Left renal pelvis (tissue), 4 donors: ENCODE results near the gene ISCA1. TPM values are rescaled to one million over a fixed set of nuclear protein-coding genes. Genes with fewer than 3 reads are reported as not detected.
"Not testable (repeated sequence)": the region's sequence is repeated elsewhere in the genome, so short reads cannot be mapped to it uniquely, and the experiment has no call there.

Experiments used
- DNase-seq, 4 donors: peaks; one replicate each; pipeline ENCODE4 v3.0.0-alpha.2; 2013; ENCODE audit warnings: low read depth in 4 of 4, low spot score in 3 of 4
- polyA plus RNA-seq, 4 donors: library from polyadenylated mRNA; unstranded; fragments of 120-200 nt; gene quantifications; one replicate each; pipeline ENCODE4 v1.2.1, GENCODE V29; 2013; ENCODE audit not compliant: insufficient read length in 4 of 4

The ISCA1 gene
- 10 to 100 TPM; 50.8 to 73.9 (median 60.9) TPM for polyA plus RNA-seq

GRCh38 chr9:86282077-86282978, at the start of gene ISCA1:
Gene ISCA1 (minus strand): TSS chr9:86282538. CDS start chr9:86282458, 80 bp downstream.
- DNase-seq: peak; percentile 80 to 91 (median 89)

DNA sequence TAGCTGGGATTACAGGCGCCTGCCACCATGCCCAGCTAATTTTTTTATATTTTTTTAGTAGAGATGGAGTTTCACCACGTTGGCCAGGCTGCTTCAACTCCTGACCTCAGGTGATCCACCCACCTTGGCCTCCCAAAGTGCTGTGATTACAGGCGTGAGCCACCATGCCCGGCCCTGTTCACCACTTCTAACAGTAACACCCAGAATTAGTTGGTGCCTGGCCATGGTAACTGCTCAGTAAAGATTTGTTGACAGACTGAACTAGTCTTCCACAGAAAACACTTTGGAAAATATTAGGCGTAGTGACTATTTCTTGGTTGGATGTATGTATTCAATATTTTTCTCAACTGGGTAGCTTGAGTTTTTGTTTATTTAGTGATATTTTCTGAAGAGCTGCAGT, 47.8 kb upstream of the ISCA1 start:
- no peak for DNase-seq

DNA sequence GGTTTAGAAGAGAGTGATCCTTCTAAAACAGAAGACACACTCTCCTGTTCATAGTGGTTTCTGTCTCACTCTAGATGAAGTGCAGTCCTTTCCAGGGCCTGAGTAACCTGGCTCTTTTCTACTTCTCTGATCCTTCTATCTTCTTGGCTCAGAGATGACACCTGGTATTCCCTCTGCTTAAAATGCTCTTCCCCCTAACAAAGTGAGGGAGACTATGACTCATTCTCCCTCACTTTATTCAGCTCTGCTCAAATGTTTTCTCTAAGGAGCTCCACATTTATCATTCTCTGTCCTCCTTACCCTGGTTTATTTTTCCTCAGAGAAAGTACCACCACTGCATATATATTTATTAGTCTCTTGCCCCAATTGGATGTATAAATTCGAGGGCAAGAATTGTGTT, 47.3 kb upstream of the ISCA1 start:
- DNase-seq: no peak

DNA sequence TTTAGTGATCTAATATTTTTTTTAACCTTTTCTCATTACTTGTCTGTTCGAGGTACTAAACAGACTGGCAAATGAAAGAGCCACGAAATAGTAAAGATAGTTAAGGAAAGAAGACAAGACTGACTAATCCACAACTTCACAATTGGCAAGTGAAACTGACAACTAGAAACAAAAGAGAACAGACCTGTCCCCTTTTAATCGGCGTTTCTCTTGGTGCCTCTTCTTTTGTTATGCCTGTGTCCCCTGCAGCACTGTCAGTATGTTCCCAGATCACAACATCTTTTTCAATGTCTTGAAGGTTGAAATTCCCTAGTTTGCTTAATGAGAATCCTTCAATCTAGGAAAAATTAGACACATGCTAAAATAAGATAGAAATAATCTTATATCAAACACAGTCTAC, 45.8 kb upstream of the ISCA1 start:
- no peak for DNase-seq

- DNase-seq: no peak
These were observed 44.2 kb upstream of the ISCA1 start for GRCh38 chr9:86326536-86326935.

GRCh38 chr9:86324901-86325300, 42.6 kb upstream of the ISCA1 start:
- DNase-seq: no peak

DNA sequence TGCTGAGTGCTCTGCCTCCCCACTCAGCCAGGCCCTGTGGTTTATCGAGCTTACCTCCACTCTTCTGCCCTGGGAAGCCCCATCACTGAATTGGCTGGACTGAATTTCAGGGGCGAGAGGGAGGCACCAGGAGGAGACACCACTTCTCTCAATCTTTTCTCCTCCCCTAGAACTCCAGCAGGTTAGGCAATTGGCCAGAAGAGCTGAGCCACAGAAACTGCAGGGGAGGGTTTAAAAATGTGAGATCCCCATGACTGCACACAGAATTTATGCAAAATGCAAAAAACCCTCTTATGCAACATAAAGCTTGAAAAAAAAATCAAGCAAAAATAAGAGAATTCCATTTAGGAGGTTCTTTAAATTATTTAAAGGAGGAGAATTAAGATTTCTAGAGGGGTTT, 42.0 kb upstream of the ISCA1 start:
- no peak for DNase-seq

DNA sequence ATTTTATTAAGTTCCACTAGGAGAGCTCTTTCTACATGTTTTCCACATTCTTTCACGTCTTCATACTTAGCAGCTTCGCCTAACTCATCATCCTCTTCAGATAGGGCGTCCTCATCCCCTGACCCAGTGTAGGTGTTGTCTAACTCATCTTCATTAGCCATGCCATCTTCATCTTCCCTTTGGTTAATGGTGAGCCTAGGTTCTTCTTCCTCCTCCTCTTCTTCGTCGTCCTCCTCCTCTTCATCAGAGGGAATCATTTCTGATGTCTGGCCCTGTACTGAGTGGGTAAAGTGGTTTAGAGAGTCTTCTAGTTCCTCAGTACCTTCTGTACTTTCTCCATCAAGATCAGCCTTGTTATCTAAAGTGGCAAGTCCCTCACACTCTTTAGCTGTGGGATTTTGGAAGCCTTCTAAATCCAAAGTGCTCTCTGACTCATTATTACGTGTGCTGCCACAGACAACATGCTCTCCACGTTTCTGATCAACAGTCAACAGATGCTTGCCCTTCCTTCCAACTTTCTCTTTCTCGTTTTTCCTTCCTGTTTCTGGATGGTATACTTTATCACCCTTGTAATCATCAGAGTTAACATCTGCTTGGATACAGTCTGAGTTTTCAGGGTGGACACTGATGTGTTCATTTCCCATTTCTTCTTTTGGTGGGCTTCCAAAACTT, 40.8 kb upstream of the ISCA1 start:
- no peak for DNase-seq

- DNase-seq: no peak
These were observed 39.0 kb upstream of the ISCA1 start for GRCh38 chr9:86321373-86321772.

DNA sequence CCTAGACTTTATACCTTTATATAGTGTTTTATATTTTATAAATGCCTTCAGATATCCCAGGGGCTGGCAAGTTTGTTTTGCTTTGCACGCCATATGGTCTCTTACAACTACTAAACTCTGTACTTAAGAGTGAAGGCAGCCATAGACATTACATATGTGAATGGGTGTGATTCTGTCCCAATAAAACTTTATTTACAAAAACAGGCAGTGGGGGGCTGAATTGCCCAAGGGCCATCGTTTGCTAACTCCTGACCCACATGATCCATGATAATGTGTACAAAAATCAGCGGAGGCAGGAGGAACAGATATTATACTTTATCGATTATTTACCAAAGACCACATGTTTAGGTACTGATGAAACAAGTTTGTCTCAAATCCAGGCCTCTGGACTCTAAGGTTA, 35.8 kb upstream of the ISCA1 start:
- DNase-seq: no peak

- DNase-seq: no peak
These were observed 32.7 kb upstream of the ISCA1 start for GRCh38 chr9:86315078-86315477.

GRCh38 chr9:86312959-86313358, 30.6 kb upstream of the ISCA1 start:
- not testable (repeated sequence) for DNase-seq

DNA sequence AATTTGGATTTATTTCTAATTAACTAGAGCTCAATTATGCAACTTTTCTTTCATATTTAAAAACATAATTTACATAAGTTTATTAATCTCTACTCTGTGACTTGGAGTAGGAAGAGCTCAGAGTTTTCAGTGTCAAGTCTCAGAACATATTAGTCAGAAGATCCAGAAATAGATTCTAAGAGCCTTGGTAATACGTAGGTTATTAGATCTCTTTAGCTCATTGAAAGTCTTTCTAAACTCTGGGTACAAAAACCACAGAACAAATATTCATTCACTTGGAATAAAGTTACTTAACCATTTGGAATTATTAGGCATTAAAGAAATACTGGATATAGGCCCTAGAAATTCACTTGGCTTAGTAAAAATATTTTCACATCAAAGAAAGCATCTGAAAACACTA, 26.3 kb upstream of the ISCA1 start:
- DNase-seq: no peak

DNA sequence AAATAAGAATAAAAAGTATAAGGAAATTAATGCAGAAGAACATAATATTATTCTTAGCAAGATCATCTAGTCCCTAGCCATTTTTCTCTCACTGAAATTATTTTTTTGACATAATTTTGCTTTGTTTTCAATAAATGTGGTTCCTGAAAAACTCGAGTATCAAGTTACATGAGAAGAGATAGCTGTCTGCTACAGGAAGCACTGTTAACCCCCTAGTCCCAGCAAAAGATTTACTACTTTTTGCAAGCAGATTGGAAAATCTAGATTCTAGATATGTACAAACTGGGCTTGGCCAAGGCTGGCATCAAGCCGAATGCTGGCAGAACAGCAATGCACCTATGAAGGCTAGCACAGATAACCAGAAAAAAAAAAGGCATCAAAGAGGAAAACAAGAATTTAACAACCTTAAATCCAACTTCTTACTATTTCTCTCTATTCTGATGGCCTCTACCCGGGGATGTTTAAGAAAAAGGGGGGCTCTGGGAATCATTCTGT, 21.9 kb upstream of the ISCA1 start:
- no peak for DNase-seq

DNA sequence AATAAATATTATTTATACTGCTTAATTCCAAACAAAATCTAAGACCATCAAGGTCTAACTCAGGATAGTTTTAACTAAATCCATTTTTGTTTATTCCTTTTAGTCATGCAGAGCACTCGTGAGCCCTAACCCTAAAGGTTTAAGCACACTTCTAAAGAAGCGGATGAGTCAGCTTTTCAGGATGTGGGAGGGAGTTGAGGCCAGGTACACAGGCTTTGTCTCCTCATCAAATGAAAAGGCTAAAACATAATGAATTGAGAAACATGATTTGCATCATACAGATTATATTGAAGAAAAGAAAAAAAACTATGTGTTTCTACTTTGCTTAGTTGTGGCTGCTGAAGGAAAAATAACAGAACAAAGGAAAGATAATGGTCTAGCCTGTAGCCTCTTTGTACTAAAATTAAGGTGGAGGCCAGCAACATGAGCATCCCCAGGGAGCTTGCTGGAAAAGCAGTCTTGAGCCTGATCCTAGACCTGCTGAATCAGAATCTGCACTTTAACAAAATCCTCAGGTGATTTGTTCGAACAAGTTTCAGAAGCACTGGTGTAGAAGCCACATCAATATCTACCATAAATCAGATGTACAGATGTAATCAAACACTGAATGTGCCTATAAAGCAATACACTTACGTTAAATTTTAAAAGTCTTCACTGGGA, 21.1 kb upstream of the ISCA1 start:
- no peak for DNase-seq

GRCh38 chr9:86301686-86302085, 19.3 kb upstream of the ISCA1 start:
- DNase-seq: no peak

DNA sequence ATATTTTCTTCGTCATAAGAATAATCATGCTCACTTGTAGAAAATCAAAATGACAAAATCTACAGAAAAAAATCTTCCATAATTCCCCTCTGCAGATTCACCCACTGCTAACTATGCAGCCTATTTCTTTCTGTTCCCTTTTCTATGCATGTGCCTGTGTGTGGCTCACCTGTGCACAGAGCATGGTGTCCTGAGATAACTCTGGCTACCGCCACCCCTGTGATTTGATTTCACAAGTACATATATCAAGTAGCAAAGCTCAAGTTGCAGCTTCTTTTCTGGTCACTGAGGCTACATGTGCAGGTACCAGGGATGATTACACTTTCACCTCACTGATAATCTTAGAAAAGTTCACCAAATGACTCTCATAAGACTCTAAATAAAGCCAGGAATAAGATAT, 18.4 kb upstream of the ISCA1 start:
- no peak for DNase-seq

GRCh38 chr9:86298873-86299272, 16.5 kb upstream of the ISCA1 start:
- DNase-seq: no peak

GRCh38 chr9:86290341-86290740, 8.0 kb upstream of the ISCA1 start:
- DNase-seq: not testable (repeated sequence)

DNA sequence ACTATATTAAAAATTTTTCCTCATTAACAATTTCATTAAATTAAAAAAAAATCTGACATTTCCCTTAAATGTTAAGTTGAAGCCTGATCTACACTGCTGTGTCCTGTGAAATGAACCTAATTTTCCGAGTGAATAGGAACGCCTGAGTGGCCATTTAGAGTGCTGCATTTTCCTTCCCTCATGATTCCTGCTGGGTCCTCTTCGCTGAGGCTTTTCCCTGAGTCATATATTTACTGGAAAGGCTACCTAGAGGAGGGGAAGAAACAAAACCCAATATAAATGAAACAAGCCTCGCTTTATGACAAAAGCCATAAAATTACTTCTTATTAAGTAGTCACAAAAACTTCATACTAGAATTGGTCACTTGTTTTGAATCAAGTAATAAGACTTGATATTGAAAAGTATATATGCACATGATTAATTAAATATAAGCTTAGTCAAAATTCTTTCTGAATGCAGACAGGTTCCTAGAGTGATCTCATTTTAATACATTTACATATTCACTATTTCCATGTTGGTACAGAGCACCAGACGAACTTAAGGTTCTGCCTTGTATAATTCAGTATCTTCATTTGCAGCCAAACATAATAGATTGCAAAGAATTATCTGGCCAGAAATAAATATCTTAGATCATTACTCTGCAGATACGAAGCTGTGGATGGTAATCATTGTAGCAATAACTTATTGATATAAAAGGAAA, 6.3 kb upstream of the ISCA1 start:
- DNase-seq: no peak

- DNase-seq: no peak
These were observed 4.7 kb upstream of the ISCA1 start for GRCh38 chr9:86287013-86287412.
